Hepatocyte (in vitro differentiated cells): ENCODE results near the gene KRT7. TPM values are rescaled to one million over a fixed set of nuclear protein-coding genes. Genes with fewer than 3 reads are reported as not detected.

Experiments used
- DNase-seq: peaks from one replicate; pipeline ENCODE4 v3.0.0-alpha.2; 2016; ENCODE audit warnings: low spot score
- H2AFZ ChIP-seq: fragments of 200-600 bp; sonication (generic); 2 replicates; pipeline ENCODE4 v1.6.0; 2016; ENCODE audit warnings: antibody characterized with exemption, mild to moderate bottlenecking
- H3K27ac ChIP-seq: fragments of 200-600 bp; sonication (generic); 2 replicates; pipeline ENCODE4 v1.5.1; 2016; ENCODE audit warnings: mild to moderate bottlenecking
- H3K27me3 ChIP-seq: fragments of 200-600 bp; sonication (generic); 2 replicates; pipeline ENCODE4 v1.6.1; 2016
- H3K36me3 ChIP-seq: fragments of 200-600 bp; sonication (generic); replicated peaks from 2 replicates; pipeline ENCODE4 v1.5.1; 2016; ENCODE audit warnings: low read depth; ENCODE audit not compliant: insufficient read depth
- H3K4me1 ChIP-seq: fragments of 200-600 bp; sonication (generic); 2 replicates; pipeline ENCODE4 v1.5.1; 2016; ENCODE audit warnings: mild to moderate bottlenecking, moderate library complexity; ENCODE audit not compliant: insufficient read depth
- H3K4me2 ChIP-seq: fragments of 200-600 bp; sonication (generic); 2 replicates; pipeline ENCODE4 v1.6.0; 2016
- H3K4me3 ChIP-seq: fragments of 200-600 bp; sonication (generic); 2 replicates; pipeline ENCODE4 v1.5.1; 2016; ENCODE audit warnings: mild to moderate bottlenecking
- H3K79me2 ChIP-seq: fragments of 200-600 bp; sonication (generic); 2 replicates; pipeline ENCODE4 v1.6.0; 2017; ENCODE audit warnings: mild to moderate bottlenecking
- H3K9me2 ChIP-seq: fragments of 200-600 bp; sonication (generic); replicated peaks from 2 replicates; pipeline ENCODE4 v1.6.0; 2017; ENCODE audit warnings: mild to moderate bottlenecking; ENCODE audit not compliant: insufficient read depth
- H3K9me3 ChIP-seq: fragments of 200-600 bp; sonication (generic); 2 replicates; pipeline ENCODE4 v1.5.1; 2016; ENCODE audit warnings: low read depth, mild to moderate bottlenecking
- H4K20me1 ChIP-seq: fragments of 200-600 bp; sonication (generic); 2 replicates; pipeline ENCODE4 v1.6.0; 2016; ENCODE audit warnings: mild to moderate bottlenecking; ENCODE audit not compliant: insufficient read depth, poor library complexity, severe bottlenecking
- CTCF ChIP-seq: fragments of 200-600 bp; sonication (generic); IDR thresholded peaks from 2 replicates; pipeline ENCODE4 v1.5.1; 2016; ENCODE audit warnings: antibody characterized with exemption, mild to moderate bottlenecking; ENCODE audit not compliant: poor library complexity
- EZH2 ChIP-seq: fragments of 200-600 bp; sonication (generic); IDR thresholded peaks from 2 replicates; pipeline ENCODE4 v1.6.1; 2016; ENCODE audit warnings: antibody characterized with exemption, mild to moderate bottlenecking, borderline replicate concordance
- EZH2phosphoT487 ChIP-seq: fragments of 200-600 bp; sonication (generic); IDR thresholded peaks from one replicate; pipeline ENCODE4 v1.6.1; 2018; ENCODE audit warnings: antibody characterized with exemption, mild to moderate bottlenecking, low read depth, moderate library complexity; ENCODE audit not compliant: unreplicated experiment, severe bottlenecking
- WGBS: methylation state at CpG from one replicate; pipeline ENCODE4 v1.1.6; 2016; ENCODE audit warnings: low lambda C conversion rate; ENCODE audit errors: missing lambda C conversion rate; 5-methylcytosine and 5-hydroxymethylcytosine counted together
- polyA plus RNA-seq: library from polyadenylated mRNA; unstranded; fragments of >200 nt; fragmentation: Nextera tagmentation; extraction: Ambion mirVana; gene quantifications from 2 replicates; pipeline ENCODE4 v1.2.1, GENCODE V29; 2016
- total RNA-seq: library from RNA; depleted of rRNA; stranded (reverse); fragments of >200 nt; gene quantifications from 2 replicates; pipeline ENCODE4 v1.2.3, GENCODE V29; 2014

KRT7 gene
- total and polyA plus RNA-seq, 2 experiments from 2014 or later = 27.1 to 33.3 TPM

DNA sequence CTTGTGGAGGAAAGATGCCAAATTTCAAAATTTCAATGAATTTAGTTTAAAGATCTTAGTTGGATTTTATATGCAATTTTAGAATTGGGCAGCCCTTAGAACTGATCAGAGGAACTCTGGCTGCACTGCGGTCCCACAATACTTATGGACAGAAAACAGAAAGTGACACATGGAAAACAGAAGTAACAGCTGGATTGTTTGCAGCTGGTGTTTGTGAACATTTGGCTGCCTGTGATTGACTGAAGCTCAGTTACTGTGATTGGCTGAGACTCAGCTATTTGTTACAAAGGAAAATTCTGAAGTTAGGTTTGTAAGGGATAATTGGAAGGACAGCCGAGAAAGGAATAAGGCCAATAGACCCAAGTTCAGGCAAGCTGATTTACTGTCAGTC, 31.4 kb downstream of the KRT7 start:
- no peak for DNase-seq
- H3K27me3 ChIP-seq = peaks cover 11% of the 10 kb centered on the region
- H3K27ac ChIP-seq = no peak overlapping the region
- no peaks in the 10 kb centered on the region for H3K9me2 ChIP-seq
- no peak overlapping the region for H3K4me2 ChIP-seq
- TF ChIP-seq CTCF (no peak), EZH2phosphoT487 (no peak), EZH2 (no peak)
- H3K9me3 ChIP-seq = no peaks in the 10 kb centered on the region
- H3K4me3 ChIP-seq = no peak overlapping the region
- H3K79me2 ChIP-seq = no peaks in the 10 kb centered on the region
- H3K36me3 ChIP-seq = no peaks in the 10 kb centered on the region
- no peaks in the 10 kb centered on the region for H3K4me1 ChIP-seq
- H4K20me1 ChIP-seq = no peaks in the 10 kb centered on the region
- H2AFZ ChIP-seq = no peak overlapping the region
- 75% methylated on average over 2 of the region's 2 CpGs for WGBS

- Histone ChIP-seq H3K9me2 (no peaks in the 10 kb centered on the region), H3K36me3 (no peaks in the 10 kb centered on the region)
- WGBS = 95% methylated on average over 2 of the region's 2 CpGs
Observed at GRCh38 chr12:52266514-52266913, 33.5 kb downstream of the KRT7 start.

DNA sequence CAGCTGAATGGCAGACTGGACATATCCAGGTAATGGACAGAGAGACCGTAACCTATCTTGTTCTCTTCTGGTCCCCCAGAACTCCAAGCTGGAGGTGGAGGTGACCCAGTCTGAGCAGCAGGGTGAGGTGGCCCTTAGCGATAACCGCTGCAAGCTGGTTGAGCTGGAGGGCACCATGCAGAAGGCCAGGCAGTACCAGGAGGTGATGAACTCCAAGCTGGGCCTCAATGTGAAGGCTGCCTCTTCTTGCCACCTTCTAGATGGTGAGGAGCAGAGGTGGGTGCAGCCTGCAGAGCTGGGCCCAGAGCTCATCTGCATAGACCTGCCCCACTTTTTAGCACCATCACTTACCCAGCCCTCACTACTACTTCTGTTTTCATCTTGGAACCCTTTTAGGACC, 34.2 kb downstream of the KRT7 start:
- no peaks in the 10 kb centered on the region for H3K36me3 ChIP-seq
- H3K4me2 ChIP-seq = no peak overlapping the region
- H3K27me3 ChIP-seq = no peaks in the 10 kb centered on the region
- no peak for DNase-seq
- H2AFZ ChIP-seq = no peak overlapping the region
- H3K27ac ChIP-seq = no peak overlapping the region
- no peaks in the 10 kb centered on the region for H3K4me1 ChIP-seq
- 99% methylated on average over 3 of the region's 3 CpGs for WGBS
- H3K9me2 ChIP-seq = no peaks in the 10 kb centered on the region
- no peak overlapping the region for H3K4me3 ChIP-seq
- no peaks in the 10 kb centered on the region for H3K9me3 ChIP-seq
- no peak for TF ChIP-seq EZH2
- TF ChIP-seq CTCF = no peak
- TF ChIP-seq EZH2phosphoT487 = no peak
- H4K20me1 ChIP-seq = no peaks in the 10 kb centered on the region
- no peaks in the 10 kb centered on the region for H3K79me2 ChIP-seq

More at GRCh38 chr12:52266514-52266913, 33.5 kb downstream of the KRT7 start:
- no peak for TF ChIP-seq EZH2
- TF ChIP-seq EZH2phosphoT487 = no peak
- no peak for TF ChIP-seq CTCF
- Histone ChIP-seq H3K79me2 (no peaks in the 10 kb centered on the region), H4K20me1 (no peaks in the 10 kb centered on the region), H3K27ac (no peak overlapping the region), H3K27me3 (no peaks in the 10 kb centered on the region), H2AFZ (no peak overlapping the region), H3K4me2 (no peak overlapping the region), H3K9me3 (no peaks in the 10 kb centered on the region), H3K4me1 (no peaks in the 10 kb centered on the region), H3K4me3 (no peak overlapping the region)
- no peak for DNase-seq

- no peak overlapping the region for H3K4me2 ChIP-seq
- H3K27ac ChIP-seq = no peak overlapping the region
- no peak overlapping the region for H3K4me3 ChIP-seq
- H3K9me2 ChIP-seq = no peaks in the 10 kb centered on the region
- H3K27me3 ChIP-seq = no peaks in the 10 kb centered on the region
- no peaks in the 10 kb centered on the region for H4K20me1 ChIP-seq
- no peaks in the 10 kb centered on the region for H3K4me1 ChIP-seq
- WGBS = 87% methylated on average over 3 of the region's 3 CpGs
- no peaks in the 10 kb centered on the region for H3K9me3 ChIP-seq
- H3K79me2 ChIP-seq = no peaks in the 10 kb centered on the region
- H2AFZ ChIP-seq = no peak overlapping the region
- TF ChIP-seq CTCF (no peak), EZH2phosphoT487 (no peak)
- H3K36me3 ChIP-seq = no peaks in the 10 kb centered on the region
- DNase-seq = no peak
Observed at GRCh38 chr12:52267699-52268098, 34.7 kb downstream of the KRT7 start.
